Ascending aorta (tissue), 2 donors: ENCODE measurements around the gene TTC22. TPM values are rescaled to one million over a fixed set of nuclear protein-coding genes. Genes with fewer than 3 reads are reported as not detected.

Experiments used
- DNase-seq, 2 donors: peaks; one replicate each; pipeline ENCODE4 v3.0.0-alpha.2; 2019; ENCODE audit warnings: low spot score in 2 of 2
- H3K27ac ChIP-seq, 2 donors: fragments of 200-600 bp; sonication (generic); one replicate each; pipeline ENCODE4 v1.5.1; 2016 to 2017; ENCODE audit warnings: mild to moderate bottlenecking in 1 of 2
- H3K27me3 ChIP-seq: fragments of 200-600 bp; sonication (generic); one replicate; pipeline ENCODE4 v1.5.1; 2017
- H3K36me3 ChIP-seq, 2 donors: fragments of 200-600 bp; sonication (generic); one replicate each; pipeline ENCODE4 v1.5.1; 2016
- H3K4me1 ChIP-seq, 2 donors: fragments of 200-600 bp; sonication (generic); one replicate each; pipeline ENCODE4 v1.5.1; 2016 to 2017; ENCODE audit warnings: mild to moderate bottlenecking in 1 of 2
- H3K4me3 ChIP-seq, 2 donors: fragments of 200-600 bp; sonication (generic); one replicate each; pipeline ENCODE4 v1.5.1; 2016 to 2017; ENCODE audit warnings: mild to moderate bottlenecking in 1 of 2
- H3K9me3 ChIP-seq, 2 donors: fragments of 200-600 bp; sonication (generic); one replicate each; pipeline ENCODE4 v1.5.1; 2016
- CTCF ChIP-seq, 3 experiments: fragments of 200-600 bp in 2 of 3; fragments of 450-650 bp in 1 of 3; sonication (generic) in 2 of 3; IDR thresholded peaks; one replicate each; pipeline ENCODE4 v1.5.1; 2016 to 2019; ENCODE audit warnings: antibody characterized with exemption in 3 of 3, mild to moderate bottlenecking in 1 of 3, moderate library complexity in 1 of 3
- intact Hi-C: fragments of 100-400 bp; cut with DNase I; formaldehyde crosslinking; loops from one replicate; pipeline ENCODE4 v1.15.1; 2023
- total RNA-seq: library from RNA; depleted of rRNA; stranded (reverse); fragments of >200 nt; gene quantifications from one replicate; pipeline ENCODE4 v1.1.0, GENCODE V29; 2016

TTC22 gene
- total RNA-seq, 1 donor from 2014 or later, result not detected

- no peaks in the 10 kb centered on the region for H3K9me3 ChIP-seq
- no peak overlapping the region for H3K27ac ChIP-seq
- peaks cover 25 to 30% of the 10 kb centered on the region in 2 donors for H3K36me3 ChIP-seq
- no peak for TF ChIP-seq CTCF (IDR thresholded peaks at IDR 0.05)
- H3K27me3 ChIP-seq, result no peaks in the 10 kb centered on the region
- no peak overlapping the region for H3K4me3 ChIP-seq
- H3K4me1 ChIP-seq, result no peaks in the 10 kb centered on the region
- DNase-seq, result peak in 1 of 2 donors; percentile 45
- intact Hi-C loops, result no loop called here
Measured at GRCh38 chr1:54745864-54746263, 55.3 kb downstream of the TTC22 start.

- Histone ChIP-seq H3K4me1 (no peaks in the 10 kb centered on the region), H3K27me3 (no peaks in the 10 kb centered on the region), H3K36me3 (peaks cover 29 to 36% of the 10 kb centered on the region in 2 donors), H3K4me3 (no peak overlapping the region), H3K9me3 (no peaks in the 10 kb centered on the region), H3K27ac (no peak overlapping the region)
- intact Hi-C loops, result no loop called here
- DNase-seq, result peak in 1 of 2 donors; percentile 55
- TF ChIP-seq CTCF (IDR thresholded peaks at IDR 0.05), result no peak
Measured at GRCh38 chr1:54745274-54745673, 55.8 kb downstream of the TTC22 start.

GRCh38 chr1:54744696-54745095 lies 56.4 kb downstream of the TTC22 start:
- peak in 1 of 2 donors; percentile 57 for DNase-seq
- Histone ChIP-seq H3K4me3 (no peak overlapping the region), H3K9me3 (no peaks in the 10 kb centered on the region), H3K27me3 (no peaks in the 10 kb centered on the region), H3K27ac (no peak overlapping the region), H3K4me1 (no peaks in the 10 kb centered on the region), H3K36me3 (peaks cover 32 to 42% of the 10 kb centered on the region in 2 donors)
- intact Hi-C loops, result no loop called here
- no peak for TF ChIP-seq CTCF (IDR thresholded peaks at IDR 0.05)

GRCh38 chr1:54743416-54744226 lies 57.5 kb downstream of the TTC22 start:
- no peak overlapping the region for H3K27ac ChIP-seq
- no peak for TF ChIP-seq CTCF (IDR thresholded peaks at IDR 0.05)
- H3K4me1 ChIP-seq, result no peaks in the 10 kb centered on the region
- no peak overlapping the region for H3K4me3 ChIP-seq
- no peaks in the 10 kb centered on the region for H3K27me3 ChIP-seq
- intact Hi-C loops, result no loop called here
- no peaks in the 10 kb centered on the region for H3K9me3 ChIP-seq
- DNase-seq, result peak in 1 of 2 donors; percentile 46
- peaks cover 42 to 51% of the 10 kb centered on the region in 2 donors for H3K36me3 ChIP-seq

- no peaks in the 10 kb centered on the region for H3K4me1 ChIP-seq
- no peak for TF ChIP-seq CTCF (IDR thresholded peaks at IDR 0.05)
- DNase-seq, result no peak
- no peak overlapping the region for H3K27ac ChIP-seq
- intact Hi-C loops, result no loop called here
- H3K27me3 ChIP-seq, result no peaks in the 10 kb centered on the region
- no peaks in the 10 kb centered on the region for H3K9me3 ChIP-seq
- H3K36me3 ChIP-seq, result peaks cover 50 to 64% of the 10 kb centered on the region in 2 donors
- no peak overlapping the region for H3K4me3 ChIP-seq
Measured at GRCh38 chr1:54742282-54742681, 58.8 kb downstream of the TTC22 start.
